Astrocyte of the spinal cord (primary cell): ENCODE data around the gene SHD.

Source experiments
- DNase-seq: peaks from one replicate; pipeline ENCODE4 v3.0.0; 2011; ENCODE audit warnings: low read depth, low spot score
- H3K4me3 ChIP-seq: 2 replicates; pipeline ENCODE4 v1.5.1; 2011; ENCODE audit warnings: low read depth, mild to moderate bottlenecking, low read length, moderate library complexity
- CTCF ChIP-seq: IDR thresholded peaks from 2 replicates; pipeline ENCODE4 v1.5.1; 2012; ENCODE audit warnings: low read depth, mild to moderate bottlenecking, low read length, inconsistent platforms
- in situ Hi-C: cut with HindIII; loops from 2 replicates; pipeline ENCODE4 v1.10.0; 2017; ENCODE audit warnings: low sequenced_read_pairs

Gene SHD

GRCh38 chr19:4337906-4338440 is 58.9 kb downstream of the SHD start:
- in situ Hi-C loops = no loop called here
- peak; percentile 24 for DNase-seq
- TF ChIP-seq CTCF = no peak
- peak overlapping the region; percentile 39 for H3K4me3 ChIP-seq

- in situ Hi-C loops = no loop called here
- DNase-seq = no peak
- no peak for TF ChIP-seq CTCF
- H3K4me3 ChIP-seq = peak within 1 kb of the TSS; percentile 39
These were observed 59.6 kb downstream of the SHD start, which contains the start of gene STAP2 for GRCh38 chr19:4338441-4339355. Gene STAP2 (minus strand): TSS chr19:4338827. CDS start chr19:4338753, 74 bp downstream.
